OCI-LY3 (cell line): ENCODE measurements around the gene TBATA.

Source experiments
- EZH2phosphoT487 ChIP-seq: fragments of 200-600 bp; shearing (Covaris generic); IDR thresholded peaks from 2 replicates; pipeline ENCODE4 v1.6.1; 2018; ENCODE audit warnings: antibody characterized with exemption, mixed run types, low read depth
- TF ChIP-seq, protein P1 (sequence below): fragments of 200-600, 300-600 bp; sonication (generic); IDR thresholded peaks from 2 replicates; pipeline ENCODE4 v1.5.1; 2014; ENCODE audit warnings: antibody characterized with exemption, low read length, low read depth

DNA sequence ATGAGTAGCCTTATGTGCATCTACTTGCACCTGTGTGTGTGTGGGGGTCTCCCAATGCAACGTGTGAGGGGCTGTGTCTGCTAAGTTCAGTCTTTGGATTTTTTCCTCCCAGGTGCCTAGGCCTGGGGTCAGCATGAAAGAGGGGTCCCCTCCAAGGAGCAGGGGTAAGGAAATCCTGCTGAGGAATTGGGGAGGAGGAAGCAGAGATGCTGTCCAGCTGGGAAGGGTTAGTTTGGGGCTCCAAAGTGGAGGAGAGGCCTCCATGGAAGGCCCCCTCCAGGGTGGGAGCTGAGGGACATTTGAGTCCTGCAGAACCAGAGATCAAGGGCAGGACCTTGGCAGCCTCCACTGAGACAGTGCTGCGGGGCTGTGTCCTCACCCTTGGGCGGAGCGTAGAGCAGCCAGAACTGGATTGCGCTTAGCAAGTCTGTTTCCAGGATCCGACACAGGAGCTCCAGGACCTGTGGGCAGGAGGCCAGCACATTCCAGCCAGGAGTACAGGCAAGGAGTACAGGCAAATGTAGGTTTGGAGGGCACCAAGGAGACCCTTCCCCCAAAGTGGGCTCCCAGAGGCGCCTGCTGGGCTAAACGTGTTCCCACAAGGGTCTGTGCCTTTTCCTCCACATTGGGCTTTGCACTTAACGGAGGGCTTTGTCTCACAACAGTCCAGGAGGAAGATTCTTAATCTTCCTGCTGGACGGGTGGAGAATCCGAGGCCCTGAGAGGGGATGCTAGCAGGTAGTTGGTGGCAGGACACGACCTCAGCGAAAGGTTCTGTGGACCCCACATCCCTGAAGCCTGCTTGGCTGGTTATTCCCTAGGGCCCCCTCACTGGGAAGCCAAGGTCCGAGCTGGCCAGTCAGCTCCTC is 10.1 kb downstream of the TBATA start:
- TF ChIP-seq, protein P1, sequence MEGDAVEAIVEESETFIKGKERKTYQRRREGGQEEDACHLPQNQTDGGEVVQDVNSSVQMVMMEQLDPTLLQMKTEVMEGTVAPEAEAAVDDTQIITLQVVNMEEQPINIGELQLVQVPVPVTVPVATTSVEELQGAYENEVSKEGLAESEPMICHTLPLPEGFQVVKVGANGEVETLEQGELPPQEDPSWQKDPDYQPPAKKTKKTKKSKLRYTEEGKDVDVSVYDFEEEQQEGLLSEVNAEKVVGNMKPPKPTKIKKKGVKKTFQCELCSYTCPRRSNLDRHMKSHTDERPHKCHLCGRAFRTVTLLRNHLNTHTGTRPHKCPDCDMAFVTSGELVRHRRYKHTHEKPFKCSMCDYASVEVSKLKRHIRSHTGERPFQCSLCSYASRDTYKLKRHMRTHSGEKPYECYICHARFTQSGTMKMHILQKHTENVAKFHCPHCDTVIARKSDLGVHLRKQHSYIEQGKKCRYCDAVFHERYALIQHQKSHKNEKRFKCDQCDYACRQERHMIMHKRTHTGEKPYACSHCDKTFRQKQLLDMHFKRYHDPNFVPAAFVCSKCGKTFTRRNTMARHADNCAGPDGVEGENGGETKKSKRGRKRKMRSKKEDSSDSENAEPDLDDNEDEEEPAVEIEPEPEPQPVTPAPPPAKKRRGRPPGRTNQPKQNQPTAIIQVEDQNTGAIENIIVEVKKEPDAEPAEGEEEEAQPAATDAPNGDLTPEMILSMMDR, result no peak
- TF ChIP-seq EZH2phosphoT487, result no peak
